Measurements from ENCODE around the gene NTN1. TPM values are rescaled to one million over a fixed set of nuclear protein-coding genes. Genes with fewer than 3 reads are reported as not detected.

The NTN1 gene
- total RNA-seq, 2 experiments from 2014 or later: not detected

- ChIA-PET POLR2A (interaction anchor here (0.5 kb wide), 1 partner anchor 145 kb away, joined by 5 read pairs; no protein-coding TSS in a partner anchor), CTCF (ENCODE audit: unreplicated experiment) (interaction anchor here (0.6 kb wide), 1 partner anchor 13 kb away, joined by 3 read pairs; no protein-coding TSS in a partner anchor)
Measured at GRCh38 chr17:9230346-9230745, 209.0 kb downstream of the NTN1 start.

GRCh38 chr17:9230861-9231260 is 209.6 kb downstream of the NTN1 start:
- no peak for DNase-seq (ENCODE audit: low spot score)
- no peak overlapping the region for H2AFZ ChIP-seq (ENCODE audit: low read length)
- no peaks in the 10 kb centered on the region for H3K4me1 ChIP-seq (ENCODE audit: insufficient read depth, low read length, poor library complexity, severe bottlenecking)
- no peak overlapping the region for H3K27ac ChIP-seq (ENCODE audit: low read depth, low read length, poor library complexity, severe bottlenecking)
- no peaks in the 10 kb centered on the region for H3K79me2 ChIP-seq (ENCODE audit: insufficient read depth, low read depth, low read length)
- no peaks in the 10 kb centered on the region for H3K36me3 ChIP-seq (ENCODE audit: insufficient read depth, low read length)
- no peak overlapping the region for H3K4me2 ChIP-seq (ENCODE audit: low read length)
- no peak for TF ChIP-seq CTCF (conservative IDR thresholded peaks at IDR 0.05; ENCODE audit: low read length)
- no peak for TF ChIP-seq EZH2phosphoT487 (IDR thresholded peaks at IDR 0.05; ENCODE audit: borderline replicate concordance, low read depth, low read length)
- intact Hi-C loops (cut with micrococcal nuclease; ENCODE audit: unreplicated experiment): no loop called here
- no peaks in the 10 kb centered on the region for H3K9me2 ChIP-seq (ENCODE audit: insufficient read depth, low read length)
- H3K9me3 ChIP-seq (ENCODE audit: low read length): no peaks in the 10 kb centered on the region
- CTCF ChIA-PET (ENCODE audit: unreplicated experiment): interaction anchor here (0.6 kb wide), 1 partner anchor 13 kb away, joined by 3 read pairs; no protein-coding TSS in a partner anchor
- H3K4me3 ChIP-seq (ENCODE audit: low read depth, low read length, poor library complexity, severe bottlenecking): no peak overlapping the region
- POLR2A ChIA-PET: interaction anchor here (0.5 kb wide), 1 partner anchor 144 kb away, joined by 5 read pairs; no protein-coding TSS in a partner anchor
- no TSS peak for BruUV-seq (replicated peaks)
- H4K20me1 ChIP-seq (ENCODE audit: insufficient read depth, low read length): no peaks in the 10 kb centered on the region

More at GRCh38 chr17:9230346-9230745, 209.0 kb downstream of the NTN1 start:
- Histone ChIP-seq H3K9me3 (ENCODE audit: low read length) (no peaks in the 10 kb centered on the region), H3K27ac (ENCODE audit: low read depth, low read length, poor library complexity, severe bottlenecking) (no peak overlapping the region), H3K4me3 (ENCODE audit: low read depth, low read length, poor library complexity, severe bottlenecking) (no peak overlapping the region), H3K9me2 (ENCODE audit: insufficient read depth, low read length) (no peaks in the 10 kb centered on the region), H3K79me2 (ENCODE audit: insufficient read depth, low read depth, low read length) (no peaks in the 10 kb centered on the region), H4K20me1 (ENCODE audit: insufficient read depth, low read length) (no peaks in the 10 kb centered on the region), H3K4me1 (ENCODE audit: insufficient read depth, low read length, poor library complexity, severe bottlenecking) (no peaks in the 10 kb centered on the region), H2AFZ (ENCODE audit: low read length) (no peak overlapping the region), H3K36me3 (ENCODE audit: insufficient read depth, low read length) (no peaks in the 10 kb centered on the region), H3K4me2 (ENCODE audit: low read length) (no peak overlapping the region)
- DNase-seq (ENCODE audit: low spot score): no peak
- BruUV-seq (replicated peaks): no TSS peak
- intact Hi-C loops (cut with micrococcal nuclease; ENCODE audit: unreplicated experiment): no loop called here
- TF ChIP-seq EZH2phosphoT487 (IDR thresholded peaks at IDR 0.05; ENCODE audit: borderline replicate concordance, low read depth, low read length) (no peak), CTCF (conservative IDR thresholded peaks at IDR 0.05; ENCODE audit: low read length) (no peak)

GRCh38 chr17:9231449-9232154 is 210.3 kb downstream of the NTN1 start:
- intact Hi-C loops (cut with micrococcal nuclease; ENCODE audit: unreplicated experiment): no loop called here
- TF ChIP-seq EZH2phosphoT487 (IDR thresholded peaks at IDR 0.05; ENCODE audit: borderline replicate concordance, low read depth, low read length) (no peak), CTCF (conservative IDR thresholded peaks at IDR 0.05; ENCODE audit: low read length) (no peak)
- no peak for DNase-seq (ENCODE audit: low spot score)
- Histone ChIP-seq H3K4me2 (ENCODE audit: low read length) (no peak overlapping the region), H3K36me3 (ENCODE audit: insufficient read depth, low read length) (no peaks in the 10 kb centered on the region), H3K4me1 (ENCODE audit: insufficient read depth, low read length, poor library complexity, severe bottlenecking) (no peaks in the 10 kb centered on the region), H2AFZ (ENCODE audit: low read length) (no peak overlapping the region), H3K27ac (ENCODE audit: low read depth, low read length, poor library complexity, severe bottlenecking) (no peak overlapping the region), H3K4me3 (ENCODE audit: low read depth, low read length, poor library complexity, severe bottlenecking) (no peak overlapping the region), H3K9me2 (ENCODE audit: insufficient read depth, low read length) (no peaks in the 10 kb centered on the region), H3K9me3 (ENCODE audit: low read length) (no peaks in the 10 kb centered on the region), H4K20me1 (ENCODE audit: insufficient read depth, low read length) (no peaks in the 10 kb centered on the region), H3K79me2 (ENCODE audit: insufficient read depth, low read depth, low read length) (no peaks in the 10 kb centered on the region)
- BruUV-seq (replicated peaks): no TSS peak
- ChIA-PET POLR2A (no interaction called here), CTCF (ENCODE audit: unreplicated experiment) (no interaction called here)

All from OCI-LY7 (cell line).